Lower leg skin (tissue), 3 donors: ENCODE data around the gene TRPM8.

ENCODE experiments used
- CTCF ChIP-seq, 3 donors: fragments of 450-650 bp; IDR thresholded peaks; one replicate each; pipeline ENCODE4 v1.5.1; 2016; ENCODE audit warnings: antibody characterized with exemption in 3 of 3, mild to moderate bottlenecking in 3 of 3, moderate library complexity in 2 of 3
- POLR2A ChIP-seq, 2 donors: fragments of 450-650 bp; IDR thresholded peaks; one replicate each; pipeline ENCODE4 v1.6.1; 2016 to 2017; ENCODE audit warnings: antibody characterized with exemption in 2 of 2, mild to moderate bottlenecking in 1 of 2, moderate library complexity in 1 of 2

- TF ChIP-seq POLR2A (IDR thresholded peaks at IDR 0.05) = no peak
- no peak for TF ChIP-seq CTCF (IDR thresholded peaks at IDR 0.05)
Observed at GRCh38 chr2:234031207-234031606, 114.0 kb downstream of the TRPM8 start.
